Testis (tissue), 3 donors: ENCODE data around the gene TEX44. TPM values are rescaled to one million over a fixed set of nuclear protein-coding genes. Genes with fewer than 3 reads are reported as not detected.

Source experiments
- DNase-seq: peaks from one replicate; pipeline ENCODE4 v3.0.0-alpha.2; 2019
- H3K27ac ChIP-seq, 2 donors: fragments of 200-600 bp; sonication (generic); one replicate each; pipeline ENCODE4 v1.5.1; 2019
- H3K27me3 ChIP-seq: fragments of 200-600 bp; sonication (generic); one replicate; pipeline ENCODE4 v1.5.1; 2019
- H3K36me3 ChIP-seq: fragments of 200-600 bp; sonication (generic); one replicate; pipeline ENCODE4 v1.5.1; 2017; ENCODE audit warnings: low read depth; ENCODE audit errors: missing control alignments
- H3K4me1 ChIP-seq: fragments of 200-600 bp; sonication (generic); one replicate; pipeline ENCODE4 v1.5.1; 2019
- H3K4me3 ChIP-seq, 2 donors: fragments of 200-600 bp; sonication (generic); one replicate each; pipeline ENCODE4 v1.5.1; 2017 to 2019
- H3K9me3 ChIP-seq: fragments of 200-600 bp; sonication (generic); one replicate; pipeline ENCODE4 v1.5.1; 2017
- CTCF ChIP-seq, 3 experiments: fragments of 450-650 bp in 2 of 3; fragments of 200-600 bp in 1 of 3; sonication (generic) in 1 of 3; IDR thresholded peaks; one replicate each; pipeline ENCODE4 v1.5.1; 2016 to 2019; ENCODE audit warnings: antibody characterized with exemption in 3 of 3, mild to moderate bottlenecking in 2 of 3, moderate library complexity in 1 of 3
- POLR2A ChIP-seq: fragments of 450-650 bp; IDR thresholded peaks from one replicate; pipeline ENCODE4 v1.6.1; 2017; ENCODE audit warnings: antibody characterized with exemption, mild to moderate bottlenecking, moderate library complexity
- WGBS, 2 donors: methylation state at CpG; one replicate each; pipeline ENCODE4 v1.1.5; 2018; 5-methylcytosine and 5-hydroxymethylcytosine counted together
- intact Hi-C: fragments of 100-400 bp; cut with DNase I; formaldehyde crosslinking; loops from one replicate; pipeline ENCODE4 v1.15.1; 2023; ENCODE audit warnings: low total_unique reads
- polyA plus RNA-seq: library from polyadenylated mRNA; stranded (reverse); fragments of 350-450 nt; fragmentation: Illumina TruSeq; extraction: RNeasy Lipid Tissue Mini Kit (QIAGEN cat#74804); gene quantifications from one replicate; pipeline ENCODE4 v1.2.3, GENCODE V29; 2014; ENCODE audit warnings: low read depth, low replicate concordance; ENCODE audit not compliant: insufficient read depth
- total RNA-seq, 2 donors: library from RNA; depleted of rRNA; stranded (reverse); fragments of >200 nt; gene quantifications; one replicate each; pipeline ENCODE4 v1.2.3, GENCODE V29; 2016

The TEX44 gene
- total and polyA plus RNA-seq, 3 donors from 2014 or later = 84.4 to 248 (median 166) TPM

- no peak for TF ChIP-seq CTCF (IDR thresholded peaks at IDR 0.05)
- TF ChIP-seq POLR2A = no peak
- peak overlapping the region in 1 of 2 donors; percentile 12 for H3K27ac ChIP-seq
- peak; percentile 46 for DNase-seq
- H3K9me3 ChIP-seq = no peaks in the 10 kb centered on the region
- no peak overlapping the region for H3K4me3 ChIP-seq
- intact Hi-C loops = loop anchor here (5.0 kb wide), 1 partner anchor 38 kb away; no protein-coding TSS in a partner anchor
- H3K36me3 ChIP-seq = no peaks in the 10 kb centered on the region
- H3K27me3 ChIP-seq = no peaks in the 10 kb centered on the region
- WGBS, 2 donors = 58 to 61% methylated on average over 9 to 11 of the region's 11 CpGs
- H3K4me1 ChIP-seq = peaks cover 25% of the 10 kb centered on the region
Observed at GRCh38 chr2:231600619-231601355, 8.1 kb downstream of the TEX44 start.

- Histone ChIP-seq H3K36me3 (no peaks in the 10 kb centered on the region), H3K4me1 (peaks cover 25% of the 10 kb centered on the region), H3K4me3 (no peak overlapping the region), H3K27me3 (no peaks in the 10 kb centered on the region), H3K27ac (peak overlapping the region in 1 of 2 donors; percentile 12), H3K9me3 (no peaks in the 10 kb centered on the region)
- WGBS, 2 donors = 46 to 54% methylated on average over 12 of the region's 12 CpGs
- intact Hi-C loops = loop anchor here (5.0 kb wide), 1 partner anchor 39 kb away; no protein-coding TSS in a partner anchor
- peak; percentile 91 for DNase-seq
- TF ChIP-seq POLR2A (no peak), CTCF (IDR thresholded peaks at IDR 0.05) (peak; percentile 36 to 76 (median 53))
Observed at GRCh38 chr2:231601356-231602229, 8.9 kb downstream of the TEX44 start.

GRCh38 chr2:231602859-231603467 lies 10.3 kb downstream of the TEX44 start:
- H3K4me1 ChIP-seq = peaks cover 25% of the 10 kb centered on the region
- no peak overlapping the region for H3K4me3 ChIP-seq
- DNase-seq = no peak
- H3K27me3 ChIP-seq = no peaks in the 10 kb centered on the region
- intact Hi-C loops = loop anchor here (5.0 kb wide), 1 partner anchor 41 kb away; no protein-coding TSS in a partner anchor
- no peaks in the 10 kb centered on the region for H3K36me3 ChIP-seq
- H3K9me3 ChIP-seq = no peaks in the 10 kb centered on the region
- H3K27ac ChIP-seq = peak overlapping the region in 1 of 2 donors; percentile 98
- TF ChIP-seq POLR2A (no peak), CTCF (IDR thresholded peaks at IDR 0.05) (no peak)
- WGBS, 2 donors = 68 to 69% methylated on average over 6 of the region's 6 CpGs

GRCh38 chr2:231604101-231604684 lies 11.5 kb downstream of the TEX44 start:
- WGBS, 2 donors = 5% methylated on average over 8 to 32 of the region's 40 CpGs
- DNase-seq = peak; percentile 48
- TF ChIP-seq POLR2A (peak; percentile 23), CTCF (IDR thresholded peaks at IDR 0.05) (no peak)
- peak overlapping the region; percentile 53 to 63 for H3K4me3 ChIP-seq
- H3K9me3 ChIP-seq = no peaks in the 10 kb centered on the region
- no peaks in the 10 kb centered on the region for H3K27me3 ChIP-seq
- peaks cover 25% of the 10 kb centered on the region for H3K4me1 ChIP-seq
- H3K27ac ChIP-seq = peak overlapping the region; percentile 93 to 98
- H3K36me3 ChIP-seq = no peaks in the 10 kb centered on the region
- intact Hi-C loops = loop anchor here (5.0 kb wide), 1 partner anchor 42 kb away; no protein-coding TSS in a partner anchor
